ENCODE measurements around the gene TMEM150C.
"Not testable (repeated sequence)": the region's sequence is repeated elsewhere in the genome, so short reads cannot be mapped to it uniquely, and the experiment has no call there.

The TMEM150C gene

DNA sequence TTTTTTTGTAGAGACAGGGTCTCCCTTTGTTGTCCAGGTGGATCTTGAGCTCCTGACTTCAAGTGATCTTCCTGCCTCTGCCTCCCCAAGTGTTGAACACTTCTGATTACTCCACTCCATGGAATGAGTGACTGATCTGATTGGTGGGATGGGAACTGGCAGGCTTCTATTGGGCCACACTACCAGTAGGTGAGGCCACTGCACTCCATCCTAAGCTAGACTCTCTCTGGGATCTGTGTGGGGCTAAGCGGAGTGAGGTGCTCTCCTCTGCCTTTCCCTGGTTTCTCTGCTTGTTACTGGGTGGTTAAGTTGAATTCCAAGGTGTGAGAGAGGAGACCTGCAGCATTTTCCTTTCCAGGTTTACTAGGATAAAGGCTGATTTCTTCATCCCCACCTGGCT is 72.7 kb downstream of the TMEM150C start:
- FAIRE-seq (no peak), DNase-seq (ENCODE audit: insufficient read length, low spot score) (no peak)
- TF ChIP-seq SPI1 (IDR thresholded peaks at IDR 0.05; ENCODE audit: low read depth, low read length) (no peak), POLR2A (IDR thresholded peaks at IDR 0.05; ENCODE audit: low read depth, low read length) (no peak), POLR2AphosphoS5 (IDR thresholded peaks at IDR 0.05; ENCODE audit: low read depth, low read length) (no peak), TAF1 (IDR thresholded peaks at IDR 0.05; ENCODE audit: low read depth, low read length) (no peak), POU2F2 (IDR thresholded peaks at IDR 0.05; ENCODE audit: low read depth, low read length) (no peak), PAX5 (IDR thresholded peaks at IDR 0.05; ENCODE audit: insufficient read depth, low read length, severe bottlenecking) (no peak)

DNA sequence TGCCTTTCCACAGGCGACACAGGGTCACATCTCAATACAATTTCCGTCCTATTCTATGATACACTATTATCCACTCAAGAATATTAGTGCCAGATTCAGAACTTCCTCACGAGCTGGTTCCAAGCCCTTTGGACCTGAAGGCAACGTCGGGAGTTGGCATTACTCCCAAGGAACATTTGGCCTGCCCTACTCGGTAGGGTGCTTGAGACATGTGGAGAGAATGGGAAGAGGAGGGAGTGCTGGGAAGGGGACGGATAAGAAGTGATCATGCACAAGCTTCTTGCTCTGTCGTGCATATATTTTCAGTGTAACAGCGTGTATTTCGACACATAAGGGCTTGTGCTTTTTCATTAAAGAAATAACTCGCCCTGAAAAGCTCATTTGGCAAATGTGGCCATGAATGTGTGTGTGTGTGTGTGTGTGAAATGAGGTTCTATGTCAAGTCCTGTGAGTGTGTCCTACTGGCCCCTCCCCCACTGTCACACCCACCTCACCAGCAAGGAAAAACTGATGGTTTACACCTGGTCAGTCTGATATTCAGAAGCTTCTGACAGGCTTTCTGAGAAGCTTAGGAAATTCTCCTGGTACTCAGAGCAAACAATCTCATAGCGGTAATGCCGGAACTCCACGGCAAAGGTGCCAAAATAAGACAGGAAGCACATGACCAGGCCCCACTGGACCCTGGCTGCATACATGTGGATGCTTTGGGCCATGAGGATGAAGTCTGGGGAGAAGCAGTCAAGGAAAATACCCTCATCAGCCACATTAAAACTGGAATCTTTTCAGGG is 76.6 kb downstream of the TMEM150C start:
- TF ChIP-seq POU2F2 (IDR thresholded peaks at IDR 0.05; ENCODE audit: low read depth, low read length) (no peak), POLR2A (IDR thresholded peaks at IDR 0.05; ENCODE audit: low read depth, low read length) (no peak), PAX5 (IDR thresholded peaks at IDR 0.05; ENCODE audit: insufficient read depth, low read length, severe bottlenecking) (no peak), TAF1 (IDR thresholded peaks at IDR 0.05; ENCODE audit: low read depth, low read length) (no peak), SPI1 (IDR thresholded peaks at IDR 0.05; ENCODE audit: low read depth, low read length) (no peak), POLR2AphosphoS5 (IDR thresholded peaks at IDR 0.05; ENCODE audit: low read depth, low read length) (no peak)
- no peak for FAIRE-seq

DNA sequence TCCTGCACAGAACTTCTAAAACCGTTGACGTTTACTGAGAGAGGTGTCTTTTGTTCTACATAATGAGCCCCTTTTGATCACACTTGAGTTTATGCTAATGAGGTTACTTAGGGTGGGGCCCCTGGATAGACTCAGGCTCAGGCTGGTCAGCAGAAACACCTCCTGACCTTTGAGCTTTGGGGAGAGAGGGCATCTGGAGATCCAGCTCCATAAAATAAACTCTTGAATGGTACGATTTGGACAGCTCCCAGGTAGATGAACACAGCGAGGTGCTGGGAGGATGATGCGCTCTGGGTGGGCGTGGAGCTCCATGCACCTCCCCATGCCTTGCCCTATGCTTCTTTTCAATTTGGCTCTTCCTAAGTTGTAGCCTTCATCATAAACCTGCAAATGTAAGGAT is 79.4 kb downstream of the TMEM150C start:
- TF ChIP-seq SPI1 (IDR thresholded peaks at IDR 0.05; ENCODE audit: low read depth, low read length) (no peak), TAF1 (IDR thresholded peaks at IDR 0.05; ENCODE audit: low read depth, low read length) (no peak)
- no peak for FAIRE-seq
- DNase-seq (ENCODE audit: insufficient read length, low spot score): no peak

More for the DNA sequence above, 76.6 kb downstream of the TMEM150C start:
- DNase-seq (ENCODE audit: insufficient read length, low spot score): no peak

DNA sequence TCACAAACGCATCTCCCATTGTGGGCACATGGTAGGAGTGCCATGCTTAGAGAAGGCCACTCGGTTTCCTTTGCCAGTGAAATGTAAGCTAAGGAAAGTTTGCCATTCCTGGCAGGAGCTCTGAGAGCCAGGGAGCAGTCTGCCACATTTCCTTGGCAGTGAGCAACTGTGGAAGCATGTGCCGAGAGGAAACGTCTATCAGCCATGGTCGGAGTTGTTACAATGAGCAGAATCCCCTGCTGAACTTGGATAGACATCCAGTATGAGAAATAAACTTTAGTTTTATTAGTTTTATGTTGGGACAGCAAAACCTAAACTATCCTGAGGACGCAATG is 80.3 kb downstream of the TMEM150C start:
- no peak for TF ChIP-seq TAF1 (IDR thresholded peaks at IDR 0.05; ENCODE audit: low read depth, low read length)
- TF ChIP-seq POLR2A (IDR thresholded peaks at IDR 0.05; ENCODE audit: low read depth, low read length): no peak
- TF ChIP-seq POLR2AphosphoS5 (IDR thresholded peaks at IDR 0.05; ENCODE audit: low read depth, low read length): no peak
- no peak for TF ChIP-seq PAX5 (IDR thresholded peaks at IDR 0.05; ENCODE audit: insufficient read depth, low read length, severe bottlenecking)
- no peak for TF ChIP-seq POU2F2 (IDR thresholded peaks at IDR 0.05; ENCODE audit: low read depth, low read length)
- TF ChIP-seq SPI1 (IDR thresholded peaks at IDR 0.05; ENCODE audit: low read depth, low read length): no peak
- FAIRE-seq (no peak), DNase-seq (ENCODE audit: insufficient read length, low spot score) (no peak)

DNA sequence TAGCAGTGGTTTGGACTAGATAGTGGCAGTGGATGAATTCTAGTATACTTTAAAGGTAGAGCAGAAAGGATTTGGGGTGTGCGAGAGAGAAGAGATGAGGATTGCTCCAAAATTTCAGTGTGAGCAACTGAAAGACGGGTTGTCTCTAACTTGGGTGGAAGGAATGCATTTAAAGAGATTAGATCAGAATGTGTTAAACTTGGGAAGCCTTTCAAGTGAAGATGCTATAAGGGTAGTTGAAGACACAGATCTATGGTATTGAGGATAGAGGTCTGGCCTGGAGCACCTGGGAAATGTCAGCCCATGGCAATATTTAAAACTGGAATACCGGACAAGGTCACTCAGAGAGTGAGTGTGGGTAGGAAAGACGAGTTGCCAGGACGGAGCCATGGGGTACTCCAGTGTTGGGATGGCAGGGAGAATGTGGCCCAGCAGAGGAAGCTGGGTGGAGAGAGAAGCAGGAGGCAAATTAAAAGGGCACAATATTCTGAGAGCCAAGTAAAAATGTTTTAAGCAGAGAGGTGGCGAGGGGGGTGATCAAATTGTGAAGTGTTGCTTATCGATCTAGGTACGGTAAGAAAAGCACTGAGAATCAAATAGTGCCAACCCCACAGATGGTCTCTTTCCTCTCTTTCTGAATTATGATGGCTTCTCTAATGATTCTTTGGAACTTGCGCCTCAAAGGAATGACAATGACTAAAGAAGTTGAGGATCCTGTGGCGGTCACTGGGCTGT is 80.8 kb downstream of the TMEM150C start:
- TF ChIP-seq TAF1 (IDR thresholded peaks at IDR 0.05; ENCODE audit: low read depth, low read length) (no peak), POLR2AphosphoS5 (IDR thresholded peaks at IDR 0.05; ENCODE audit: low read depth, low read length) (no peak)
- no peak for DNase-seq (ENCODE audit: insufficient read length, low spot score)
- no peak for FAIRE-seq

DNA sequence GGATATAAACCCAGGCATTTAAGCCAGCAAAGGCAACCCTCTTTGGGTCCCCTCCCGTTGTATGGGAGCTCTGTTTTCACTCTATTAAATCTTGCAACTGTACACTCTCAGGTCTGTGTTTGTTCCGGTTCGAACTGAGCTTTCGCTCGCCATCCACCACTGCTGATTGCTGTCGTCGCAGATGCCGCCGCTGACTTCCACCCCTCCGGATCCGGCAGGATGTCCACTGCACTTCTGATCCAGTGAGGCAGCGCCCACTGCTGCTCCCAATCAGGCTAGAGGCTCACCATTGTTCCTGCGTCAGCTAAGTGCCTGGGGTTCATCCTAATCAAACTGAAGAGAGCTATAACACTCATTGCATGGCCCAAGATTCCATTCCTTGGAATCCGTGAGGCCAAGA is 82.2 kb downstream of the TMEM150C start:
- no peak for TF ChIP-seq PAX5 (IDR thresholded peaks at IDR 0.05; ENCODE audit: insufficient read depth, low read length, severe bottlenecking)
- TF ChIP-seq POLR2AphosphoS5 (IDR thresholded peaks at IDR 0.05; ENCODE audit: low read depth, low read length): no peak
- TF ChIP-seq TAF1 (IDR thresholded peaks at IDR 0.05; ENCODE audit: low read depth, low read length): no peak
- no peak for TF ChIP-seq POLR2A (IDR thresholded peaks at IDR 0.05; ENCODE audit: low read depth, low read length)
- TF ChIP-seq SPI1 (IDR thresholded peaks at IDR 0.05; ENCODE audit: low read depth, low read length): no peak
- FAIRE-seq: no peak
- DNase-seq (ENCODE audit: insufficient read length, low spot score): no peak

DNA sequence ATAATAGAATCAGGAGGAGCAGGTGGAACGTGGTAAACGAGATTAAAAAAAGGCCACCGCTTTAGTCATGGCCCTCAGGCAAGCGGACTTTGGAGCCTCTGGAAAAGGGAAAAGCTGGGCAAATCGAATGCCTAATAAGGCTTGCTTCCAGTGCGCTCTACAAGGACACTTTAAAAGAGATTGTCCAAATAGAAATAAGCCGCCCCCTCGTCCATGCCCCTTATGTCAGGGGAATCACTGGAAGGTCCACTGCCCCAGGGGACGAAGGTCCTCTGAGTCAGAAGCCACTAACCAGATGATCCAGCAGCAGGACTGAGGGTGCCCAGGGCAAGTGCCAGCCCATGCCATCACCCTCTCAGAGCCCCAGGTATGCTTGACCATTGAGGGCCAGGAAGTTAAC is 84.3 kb downstream of the TMEM150C start:
- DNase-seq (ENCODE audit: insufficient read length, low spot score); FAIRE-seq: not testable (repeated sequence)

DNA sequence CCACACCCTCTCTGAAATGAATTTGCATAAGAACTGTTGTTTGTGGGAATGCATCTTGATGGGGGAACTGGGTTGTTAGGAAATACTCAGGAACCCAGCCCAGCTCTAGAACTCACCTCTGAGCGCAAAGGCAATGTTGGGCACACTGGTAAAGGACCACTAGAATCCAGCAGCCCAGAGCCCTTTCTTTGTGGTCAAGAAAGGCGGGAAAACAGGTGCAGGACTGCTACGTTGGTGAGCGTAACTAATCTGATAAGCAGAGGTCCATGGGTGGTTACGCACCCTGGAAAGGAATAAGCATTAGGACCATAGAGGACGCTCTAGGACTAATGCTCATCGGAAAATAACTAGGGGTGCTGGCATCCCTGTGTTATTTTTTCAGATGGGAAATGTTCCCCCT is 85.9 kb downstream of the TMEM150C start:
- DNase-seq (ENCODE audit: insufficient read length, low spot score); FAIRE-seq: not testable (repeated sequence)

DNA sequence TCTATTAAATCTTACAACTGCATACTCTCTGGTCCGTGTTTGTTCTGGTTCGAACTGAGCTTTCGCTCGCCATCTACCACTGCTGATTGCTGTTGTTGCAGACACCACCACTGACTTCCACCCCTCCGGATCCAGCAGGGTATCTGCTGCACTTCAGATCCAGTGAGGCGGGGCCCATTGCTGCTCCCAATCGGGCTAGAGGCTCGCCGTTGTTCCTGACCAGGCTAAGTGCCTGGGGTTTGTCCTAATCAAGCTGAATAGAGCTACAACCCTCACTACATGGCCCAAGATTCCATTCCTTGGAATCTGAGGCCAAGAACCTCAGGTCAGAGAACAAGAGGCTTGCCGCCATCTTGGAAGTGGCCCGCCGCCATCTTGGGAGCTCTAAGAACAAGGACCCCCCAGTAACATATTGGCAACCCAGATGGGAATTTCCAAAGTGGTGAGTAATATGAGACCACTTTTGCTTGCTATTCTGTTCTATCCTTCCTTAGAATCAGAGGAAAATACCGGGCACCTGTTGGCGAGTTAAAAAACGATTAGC is 88.1 kb downstream of the TMEM150C start:
- FAIRE-seq (no peak), DNase-seq (ENCODE audit: insufficient read length, low spot score) (no peak)
- TF ChIP-seq POU2F2 (IDR thresholded peaks at IDR 0.05; ENCODE audit: low read depth, low read length): no peak
- TF ChIP-seq POLR2AphosphoS5 (IDR thresholded peaks at IDR 0.05; ENCODE audit: low read depth, low read length): no peak
- TF ChIP-seq SPI1 (IDR thresholded peaks at IDR 0.05; ENCODE audit: low read depth, low read length): no peak
- no peak for TF ChIP-seq TAF1 (IDR thresholded peaks at IDR 0.05; ENCODE audit: low read depth, low read length)
- no peak for TF ChIP-seq PAX5 (IDR thresholded peaks at IDR 0.05; ENCODE audit: insufficient read depth, low read length, severe bottlenecking)
- no peak for TF ChIP-seq POLR2A (IDR thresholded peaks at IDR 0.05; ENCODE audit: low read depth, low read length)

DNA sequence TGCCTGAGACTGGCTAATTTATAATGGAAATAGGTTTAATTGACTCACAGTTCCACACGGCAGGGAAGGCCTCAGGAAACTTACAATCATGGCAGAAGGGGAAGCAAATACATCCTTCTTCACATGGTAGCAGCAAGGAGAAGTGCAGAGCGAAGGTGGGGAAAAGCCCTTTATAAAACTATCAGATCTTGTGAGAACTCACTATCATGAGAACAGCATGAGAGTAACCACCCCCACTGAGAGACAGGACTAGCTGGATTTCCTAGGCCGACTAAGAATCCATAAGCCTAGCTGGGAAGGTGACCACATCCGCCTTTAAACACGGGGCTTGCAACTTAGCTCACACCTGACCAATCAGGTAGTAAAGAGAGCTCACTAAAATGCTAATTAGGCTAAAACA is 88.7 kb downstream of the TMEM150C start:
- not testable (repeated sequence) for DNase-seq (ENCODE audit: insufficient read length, low spot score); FAIRE-seq
